SK-N-SH (cell line): Measurements from ENCODE around the gene CPEB3. TPM values are rescaled to one million over a fixed set of nuclear protein-coding genes. Genes with fewer than 3 reads are reported as not detected.

Experiments used
- CTCF ChIA-PET: fragments of 300-600, 350-600 bp; formaldehyde crosslinking; extraction: SDS; loops from one replicate; lab custom pipeline; 2021; lab: Yijun Ruan, JAX
- POLR2A ChIA-PET: fragments of 350-600 bp; sonication (Branson Sonifier 250); formaldehyde crosslinking; extraction: SDS; loops from one replicate; lab custom pipeline; 2020; ENCODE audit warnings: antibody characterized with exemption, inconsistent platforms; lab: Yijun Ruan, JAX
- DNase-seq: peaks from one replicate; pipeline ENCODE4 v3.0.0; 2012
- H2AFZ ChIP-seq: fragments of 200-600 bp; sonication (generic); 2 replicates; pipeline ENCODE4 v1.8.1; 2016; ENCODE audit warnings: antibody characterized with exemption, mild to moderate bottlenecking, low read depth
- H3F3A ChIP-seq: fragments of 200-600 bp; sonication (generic); replicated peaks from 2 replicates; pipeline ENCODE3; 2016; ENCODE audit warnings: antibody characterized with exemption, mild to moderate bottlenecking; ENCODE audit not compliant: insufficient read depth
- H3K27ac ChIP-seq, 2 experiments: fragments of 200-500 bp in 1 of 2; fragments of 200-600 bp in 1 of 2; sonication (Bioruptor generic) in 1 of 2; sonication (generic), shearing (Covaris generic) in 1 of 2; 2 replicates each; pipeline versions ENCODE4 v1.5.1 to v1.6.1; 2014 to 2016; ENCODE audit warnings: low read depth in 2 of 2, inconsistent platforms in 1 of 2, low read length in 1 of 2, mild to moderate bottlenecking in 1 of 2, mixed read lengths in 1 of 2
- H3K27me3 ChIP-seq: fragments of 200-600 bp; sonication (generic), shearing (Covaris generic); 2 replicates; pipeline ENCODE4 v1.6.1; 2016; ENCODE audit warnings: mixed run types; ENCODE audit not compliant: insufficient read depth
- H3K36me3 ChIP-seq, 2 experiments: fragments of 200-500 bp in 1 of 2; fragments of 200-600 bp in 1 of 2; sonication (Bioruptor generic) in 1 of 2; sonication (generic) in 1 of 2; replicated peaks in 1 of 2; 2 replicates each; pipeline versions ENCODE3 to v1.5.1; 2014 to 2016; ENCODE audit warnings: low read length in 1 of 2, mild to moderate bottlenecking in 1 of 2; ENCODE audit not compliant: insufficient read depth in 2 of 2, control insufficient read depth in 1 of 2
- H3K4me1 ChIP-seq, 2 experiments: fragments of 200-500 bp in 1 of 2; fragments of 200-600 bp in 1 of 2; sonication (Bioruptor generic) in 1 of 2; sonication (generic), shearing (Covaris generic) in 1 of 2; 2 replicates each; pipeline versions ENCODE4 v1.5.1 to v1.6.1; 2014 to 2016; ENCODE audit warnings: low read depth in 1 of 2, low read length in 1 of 2, mixed run types in 1 of 2; ENCODE audit not compliant: insufficient read depth in 2 of 2, control insufficient read depth in 1 of 2
- H3K4me2 ChIP-seq: fragments of 200-600 bp; sonication (generic), shearing (Covaris generic); 2 replicates; pipeline ENCODE4 v1.6.1; 2017; ENCODE audit warnings: mixed run types
- H3K4me3 ChIP-seq, 2 experiments: fragments of 200-500 bp in 1 of 2; fragments of 200-600 bp in 1 of 2; sonication (Bioruptor generic) in 1 of 2; sonication (generic), shearing (Covaris generic) in 1 of 2; 2 replicates each; pipeline versions ENCODE4 v1.5.1 to v1.8.1; 2014 to 2016; ENCODE audit warnings: low read depth in 2 of 2, inconsistent platforms in 1 of 2, low read length in 1 of 2, mild to moderate bottlenecking in 1 of 2, mixed read lengths in 1 of 2, moderate library complexity in 1 of 2
- H3K79me2 ChIP-seq: fragments of 200-600 bp; sonication (generic); 2 replicates; pipeline ENCODE4 v1.8.1; 2017; ENCODE audit warnings: mild to moderate bottlenecking; ENCODE audit not compliant: insufficient read depth
- H3K9ac ChIP-seq: fragments of 200-600 bp; sonication (generic); 2 replicates; pipeline ENCODE4 v1.6.1; 2017; ENCODE audit warnings: mixed run types
- H3K9me2 ChIP-seq: fragments of 200-600 bp; sonication (generic); 2 replicates; pipeline ENCODE4 v1.6.1; 2017; ENCODE audit warnings: mixed run types
- H3K9me3 ChIP-seq: fragments of 200-600 bp; sonication (generic); 2 replicates; pipeline ENCODE4 v1.6.1; 2017; ENCODE audit warnings: mixed run types, mild to moderate bottlenecking, moderate library complexity
- H4K20me1 ChIP-seq: fragments of 200-600 bp; sonication (generic); 2 replicates; pipeline ENCODE4 v1.6.1; 2017; ENCODE audit warnings: mild to moderate bottlenecking, mixed run types; ENCODE audit not compliant: insufficient read depth
- EP300 ChIP-seq, 2 experiments: IDR thresholded peaks; 2 replicates each; pipeline versions ENCODE4 v1.4.0 to v1.6.1; 2012; ENCODE audit warnings: borderline replicate concordance in 1 of 2, low read depth in 1 of 2, low read length in 1 of 2
- EZH2phosphoT487 ChIP-seq: fragments of 200-600 bp; sonication (generic); IDR thresholded peaks from 2 replicates; pipeline ENCODE4 v1.6.1; 2017; ENCODE audit warnings: low read depth, mixed run types, mild to moderate bottlenecking, antibody characterized with exemption, moderate library complexity, borderline replicate concordance
- FOXJ3 ChIP-seq: sonication (generic); formaldehyde crosslinking; IDR thresholded peaks from 2 replicates; pipeline ENCODE4 v1.5.1; 2020; ENCODE audit warnings: mild to moderate bottlenecking, missing genetic modification reagents
- GABPA ChIP-seq: IDR thresholded peaks from 2 replicates; pipeline ENCODE4 v1.4.0; 2012; ENCODE audit warnings: low read depth, mild to moderate bottlenecking
- MEF2A ChIP-seq: IDR thresholded peaks from 2 replicates; pipeline ENCODE4 v1.4.0; 2012; ENCODE audit warnings: low read depth, borderline replicate concordance
- RAD21 ChIP-seq: IDR thresholded peaks from 2 replicates; pipeline ENCODE4 v1.6.1; 2012; ENCODE audit warnings: mild to moderate bottlenecking, low read length
- RCOR1 ChIP-seq: fragments of 150-350 bp; IDR thresholded peaks from 2 replicates; pipeline ENCODE4 v1.6.1; 2017; ENCODE audit warnings: antibody characterized with exemption, low read length
- RFX5 ChIP-seq: IDR thresholded peaks from 2 replicates; pipeline ENCODE4 v1.6.1; 2012; ENCODE audit warnings: mild to moderate bottlenecking, improper control_type of control experiment, low read length
- RXRA ChIP-seq: IDR thresholded peaks from 2 replicates; pipeline ENCODE4 v1.4.0; 2012; ENCODE audit warnings: low read depth, mild to moderate bottlenecking, borderline replicate concordance
- TAF1 ChIP-seq: IDR thresholded peaks from 2 replicates; pipeline ENCODE4 v1.6.1; 2012; ENCODE audit warnings: low read depth, mild to moderate bottlenecking, low read length, moderate library complexity, borderline replicate concordance
- YY1 ChIP-seq: IDR thresholded peaks from 2 replicates; pipeline ENCODE4 v1.4.0; 2012; ENCODE audit warnings: low read depth, mild to moderate bottlenecking
- WGBS: methylation state at CpG from one replicate; pipeline ENCODE4 v1.1.6; 2017; ENCODE audit warnings: low lambda C conversion rate; 5-methylcytosine and 5-hydroxymethylcytosine counted together
- polyA plus RNA-seq, 3 experiments: library from polyadenylated mRNA; depleted of rRNA; stranded (reverse); fragments of >200 nt; gene quantifications; 2 replicates each; pipeline ENCODE4 v1.2.3, GENCODE V29; 2012
- TF ChIP-seq, protein P1 (sequence below): IDR thresholded peaks from 2 replicates; pipeline ENCODE4 v1.6.1; 2012; ENCODE audit warnings: mild to moderate bottlenecking, low read depth, low read length, moderate library complexity
- TF ChIP-seq, protein P2 (sequence below): IDR thresholded peaks from 2 replicates; pipeline ENCODE4 v1.4.0; 2012; ENCODE audit warnings: low read depth, borderline replicate concordance
- TF ChIP-seq, protein P3 (sequence below): fragments of 200-600 bp; sonication (generic); IDR thresholded peaks from 2 replicates; pipeline ENCODE4 v1.6.1; 2017; ENCODE audit warnings: antibody characterized with exemption, mild to moderate bottlenecking, moderate library complexity
- TF ChIP-seq, protein P4 (sequence below): IDR thresholded peaks from 2 replicates; pipeline ENCODE4 v1.4.0; 2012; ENCODE audit warnings: low read depth, borderline replicate concordance

The CPEB3 gene
- polyA plus RNA-seq, 1 of the 3 experiments (the other 2 are of a cell fraction), result 0.36 TPM

DNA sequence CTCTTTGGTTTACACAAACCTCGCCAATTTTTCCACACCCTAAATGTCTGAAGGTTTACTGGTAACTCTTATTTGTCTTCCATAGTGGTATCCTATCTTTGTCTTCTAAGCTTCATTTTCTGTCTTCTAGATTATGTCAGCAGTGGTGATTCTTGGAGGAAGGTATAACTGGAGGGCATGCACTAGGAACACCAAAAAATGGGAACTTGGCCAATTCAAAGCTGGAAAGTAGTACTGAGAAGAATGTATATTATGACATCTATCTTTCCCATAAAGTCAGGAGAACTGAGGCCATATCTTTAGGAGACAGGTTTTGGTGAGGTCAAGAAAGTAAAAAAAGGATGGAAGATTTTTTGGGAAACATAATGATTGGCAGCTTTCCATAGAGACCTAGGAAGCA, 113.3 kb downstream of the CPEB3 start:
- H3K4me3 ChIP-seq, result no peak overlapping the region
- TF ChIP-seq FOXJ3 (CRISPR knock-in tag) (no peak), RAD21 (no peak), YY1 (no peak), EZH2phosphoT487 (no peak), RFX5 (no peak), RXRA (no peak), RCOR1 (no peak)
- TF ChIP-seq, protein P1, sequence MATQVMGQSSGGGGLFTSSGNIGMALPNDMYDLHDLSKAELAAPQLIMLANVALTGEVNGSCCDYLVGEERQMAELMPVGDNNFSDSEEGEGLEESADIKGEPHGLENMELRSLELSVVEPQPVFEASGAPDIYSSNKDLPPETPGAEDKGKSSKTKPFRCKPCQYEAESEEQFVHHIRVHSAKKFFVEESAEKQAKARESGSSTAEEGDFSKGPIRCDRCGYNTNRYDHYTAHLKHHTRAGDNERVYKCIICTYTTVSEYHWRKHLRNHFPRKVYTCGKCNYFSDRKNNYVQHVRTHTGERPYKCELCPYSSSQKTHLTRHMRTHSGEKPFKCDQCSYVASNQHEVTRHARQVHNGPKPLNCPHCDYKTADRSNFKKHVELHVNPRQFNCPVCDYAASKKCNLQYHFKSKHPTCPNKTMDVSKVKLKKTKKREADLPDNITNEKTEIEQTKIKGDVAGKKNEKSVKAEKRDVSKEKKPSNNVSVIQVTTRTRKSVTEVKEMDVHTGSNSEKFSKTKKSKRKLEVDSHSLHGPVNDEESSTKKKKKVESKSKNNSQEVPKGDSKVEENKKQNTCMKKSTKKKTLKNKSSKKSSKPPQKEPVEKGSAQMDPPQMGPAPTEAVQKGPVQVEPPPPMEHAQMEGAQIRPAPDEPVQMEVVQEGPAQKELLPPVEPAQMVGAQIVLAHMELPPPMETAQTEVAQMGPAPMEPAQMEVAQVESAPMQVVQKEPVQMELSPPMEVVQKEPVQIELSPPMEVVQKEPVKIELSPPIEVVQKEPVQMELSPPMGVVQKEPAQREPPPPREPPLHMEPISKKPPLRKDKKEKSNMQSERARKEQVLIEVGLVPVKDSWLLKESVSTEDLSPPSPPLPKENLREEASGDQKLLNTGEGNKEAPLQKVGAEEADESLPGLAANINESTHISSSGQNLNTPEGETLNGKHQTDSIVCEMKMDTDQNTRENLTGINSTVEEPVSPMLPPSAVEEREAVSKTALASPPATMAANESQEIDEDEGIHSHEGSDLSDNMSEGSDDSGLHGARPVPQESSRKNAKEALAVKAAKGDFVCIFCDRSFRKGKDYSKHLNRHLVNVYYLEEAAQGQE, result no peak
- ChIA-PET POLR2A (no interaction called here), CTCF (no interaction called here)
- DNase-seq, result no peak
- no peaks in the 10 kb centered on the region; a peak in 1 of 4 replicates for H3K4me1 ChIP-seq
- H3K9me2 ChIP-seq, result no peaks in the 10 kb centered on the region
- no peaks in the 10 kb centered on the region for H4K20me1 ChIP-seq
- H3K27ac ChIP-seq, result no peak overlapping the region
- no peak overlapping the region for H2AFZ ChIP-seq
- no peaks in the 10 kb centered on the region for H3F3A ChIP-seq
- no peak overlapping the region for H3K9ac ChIP-seq
- peaks cover 5 to 10% of the 10 kb centered on the region in 2 experiments for H3K36me3 ChIP-seq
- H3K9me3 ChIP-seq, result no peaks in the 10 kb centered on the region
- H3K79me2 ChIP-seq, result no peaks in the 10 kb centered on the region
- no peak overlapping the region for H3K4me2 ChIP-seq
- H3K27me3 ChIP-seq, result no peaks in the 10 kb centered on the region
- WGBS, result 95% methylated on average over 1 of the region's 1 CpG

DNA sequence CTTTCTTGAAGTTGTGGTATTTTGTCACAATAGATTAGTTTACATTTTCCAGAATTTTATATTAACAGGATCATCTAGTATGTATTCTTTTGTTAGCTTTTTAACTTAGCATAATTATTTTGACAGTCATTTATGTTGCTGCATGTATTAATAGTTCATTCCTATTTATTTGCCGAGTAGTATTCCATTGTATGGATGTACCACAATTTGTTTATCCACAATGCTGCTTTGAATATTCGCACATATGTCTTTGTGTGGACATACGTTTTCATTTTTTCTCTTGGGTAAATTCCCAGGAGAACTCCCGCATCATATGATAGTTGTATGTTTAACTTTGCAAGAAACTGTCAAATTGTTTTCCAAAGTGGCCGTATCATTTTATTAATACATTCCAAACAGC, 115.7 kb downstream of the CPEB3 start:
- Histone ChIP-seq H3K4me2 (no peak overlapping the region), H3K36me3 (peaks cover under 1 to 10% of the 10 kb centered on the region in 2 experiments), H3K9me2 (no peaks in the 10 kb centered on the region), H3K27ac (no peak overlapping the region), H4K20me1 (no peaks in the 10 kb centered on the region), H3K9ac (no peak overlapping the region), H3F3A (no peaks in the 10 kb centered on the region), H3K4me3 (no peak overlapping the region), H3K9me3 (no peaks in the 10 kb centered on the region), H3K79me2 (no peaks in the 10 kb centered on the region), H2AFZ (no peak overlapping the region), H3K27me3 (no peaks in the 10 kb centered on the region), H3K4me1 (no peaks in the 10 kb centered on the region)
- ChIA-PET CTCF (no interaction called here), POLR2A (no interaction called here)
- DNase-seq, result no peak
- 96% methylated on average over 5 of the region's 5 CpGs for WGBS
- TF ChIP-seq, protein P2, sequence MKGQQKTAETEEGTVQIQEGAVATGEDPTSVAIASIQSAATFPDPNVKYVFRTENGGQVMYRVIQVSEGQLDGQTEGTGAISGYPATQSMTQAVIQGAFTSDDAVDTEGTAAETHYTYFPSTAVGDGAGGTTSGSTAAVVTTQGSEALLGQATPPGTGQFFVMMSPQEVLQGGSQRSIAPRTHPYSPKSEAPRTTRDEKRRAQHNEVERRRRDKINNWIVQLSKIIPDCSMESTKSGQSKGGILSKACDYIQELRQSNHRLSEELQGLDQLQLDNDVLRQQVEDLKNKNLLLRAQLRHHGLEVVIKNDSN, result no peak
- TF ChIP-seq, protein P1, result no peak
- TF ChIP-seq GABPA, result no peak
- TF ChIP-seq MEF2A, result no peak
- TF ChIP-seq, protein P3, sequence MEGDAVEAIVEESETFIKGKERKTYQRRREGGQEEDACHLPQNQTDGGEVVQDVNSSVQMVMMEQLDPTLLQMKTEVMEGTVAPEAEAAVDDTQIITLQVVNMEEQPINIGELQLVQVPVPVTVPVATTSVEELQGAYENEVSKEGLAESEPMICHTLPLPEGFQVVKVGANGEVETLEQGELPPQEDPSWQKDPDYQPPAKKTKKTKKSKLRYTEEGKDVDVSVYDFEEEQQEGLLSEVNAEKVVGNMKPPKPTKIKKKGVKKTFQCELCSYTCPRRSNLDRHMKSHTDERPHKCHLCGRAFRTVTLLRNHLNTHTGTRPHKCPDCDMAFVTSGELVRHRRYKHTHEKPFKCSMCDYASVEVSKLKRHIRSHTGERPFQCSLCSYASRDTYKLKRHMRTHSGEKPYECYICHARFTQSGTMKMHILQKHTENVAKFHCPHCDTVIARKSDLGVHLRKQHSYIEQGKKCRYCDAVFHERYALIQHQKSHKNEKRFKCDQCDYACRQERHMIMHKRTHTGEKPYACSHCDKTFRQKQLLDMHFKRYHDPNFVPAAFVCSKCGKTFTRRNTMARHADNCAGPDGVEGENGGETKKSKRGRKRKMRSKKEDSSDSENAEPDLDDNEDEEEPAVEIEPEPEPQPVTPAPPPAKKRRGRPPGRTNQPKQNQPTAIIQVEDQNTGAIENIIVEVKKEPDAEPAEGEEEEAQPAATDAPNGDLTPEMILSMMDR, result no peak
- TF ChIP-seq EP300 (IDR thresholded peaks at IDR 0.05; ENCODE audit: borderline replicate concordance in 1 of 2, low read depth in 1 of 2, low read length in 1 of 2), result no peak
- TF ChIP-seq RAD21, result no peak
- TF ChIP-seq, protein P4, sequence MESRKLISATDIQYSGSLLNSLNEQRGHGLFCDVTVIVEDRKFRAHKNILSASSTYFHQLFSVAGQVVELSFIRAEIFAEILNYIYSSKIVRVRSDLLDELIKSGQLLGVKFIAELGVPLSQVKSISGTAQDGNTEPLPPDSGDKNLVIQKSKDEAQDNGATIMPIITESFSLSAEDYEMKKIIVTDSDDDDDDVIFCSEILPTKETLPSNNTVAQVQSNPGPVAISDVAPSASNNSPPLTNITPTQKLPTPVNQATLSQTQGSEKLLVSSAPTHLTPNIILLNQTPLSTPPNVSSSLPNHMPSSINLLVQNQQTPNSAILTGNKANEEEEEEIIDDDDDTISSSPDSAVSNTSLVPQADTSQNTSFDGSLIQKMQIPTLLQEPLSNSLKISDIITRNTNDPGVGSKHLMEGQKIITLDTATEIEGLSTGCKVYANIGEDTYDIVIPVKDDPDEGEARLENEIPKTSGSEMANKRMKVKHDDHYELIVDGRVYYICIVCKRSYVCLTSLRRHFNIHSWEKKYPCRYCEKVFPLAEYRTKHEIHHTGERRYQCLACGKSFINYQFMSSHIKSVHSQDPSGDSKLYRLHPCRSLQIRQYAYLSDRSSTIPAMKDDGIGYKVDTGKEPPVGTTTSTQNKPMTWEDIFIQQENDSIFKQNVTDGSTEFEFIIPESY, result no peak
- no peak for TF ChIP-seq TAF1
